Stimulated activated naive B cell treated with anti-CD40 and anti-IgM and Interleukin-4, amounts not matched to agents 10 μg/mL and 1 μg/mL and 100 μg/mL, for 72 hours (primary cell): ENCODE data around the gene YPEL3.
"Not testable (repeated sequence)": the region's sequence is repeated elsewhere in the genome, so short reads cannot be mapped to it uniquely, and the experiment has no call there.

Experiments used
- ATAC-seq, 2 donors: fragments of 150-1000 bp; cut with Tn5 transposase; replicated peaks; 2 replicates each; pipeline ENCODE4 v1.10.0; 2021; ENCODE audit warnings: moderate library complexity in 1 of 2
- DNase-seq: peaks from one replicate; pipeline ENCODE4 v3.0.0; 2021
- H3K27ac Mint-ChIP-seq: one replicate; pipeline ENCODE4 v1.8.0; 2022; ENCODE audit warnings: mild to moderate bottlenecking, mixed read lengths
- H3K27me3 Mint-ChIP-seq, 2 donors: one replicate each; pipeline ENCODE4 v1.8.0; 2022; ENCODE audit warnings: mixed read lengths in 2 of 2
- H3K36me3 Mint-ChIP-seq, 2 donors: one replicate each; pipeline ENCODE4 v1.8.0; 2022; ENCODE audit warnings: mixed read lengths in 2 of 2, mild to moderate bottlenecking in 1 of 2
- H3K4me1 Mint-ChIP-seq, 2 donors: one replicate each; pipeline ENCODE4 v1.8.0; 2022; ENCODE audit warnings: mixed read lengths in 2 of 2, mild to moderate bottlenecking in 1 of 2
- H3K4me3 Mint-ChIP-seq, 2 donors: one replicate each; pipeline ENCODE4 v1.8.0; 2022; ENCODE audit warnings: mild to moderate bottlenecking in 2 of 2, mixed read lengths in 2 of 2, moderate library complexity in 1 of 2
- H3K9me3 Mint-ChIP-seq, 2 donors: one replicate each; pipeline ENCODE4 v1.8.0; 2022; ENCODE audit warnings: mixed read lengths in 2 of 2, mild to moderate bottlenecking in 1 of 2

The YPEL3 gene

DNA sequence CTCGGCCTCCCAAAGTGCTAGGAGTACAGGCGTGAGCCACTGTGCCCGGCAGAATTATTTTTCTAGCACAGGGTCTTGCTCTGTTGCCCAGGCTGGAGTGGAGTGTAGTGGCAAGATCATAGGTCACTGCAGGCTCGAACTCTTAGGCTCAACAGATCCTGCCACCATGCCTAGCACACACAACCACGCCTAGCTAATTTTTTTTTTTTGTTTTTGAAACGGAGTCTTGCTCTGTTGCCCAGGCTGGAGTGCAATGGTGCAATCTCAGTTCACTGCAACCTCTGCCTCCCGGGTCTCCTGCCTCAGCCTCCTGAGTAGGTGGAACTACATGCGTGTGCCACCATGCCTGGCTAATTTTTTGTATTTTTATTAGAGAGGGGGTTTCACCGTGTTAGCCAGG is 29.7 kb upstream of the YPEL3 start:
- H3K36me3 Mint-ChIP-seq, H3K27me3 Mint-ChIP-seq, ATAC-seq, H3K9me3 Mint-ChIP-seq, H3K4me3 Mint-ChIP-seq, H3K27ac Mint-ChIP-seq, DNase-seq: not testable (repeated sequence)
- H3K4me1 Mint-ChIP-seq, result peaks cover 13 to 34% of the 10 kb centered on the region in 2 donors

DNA sequence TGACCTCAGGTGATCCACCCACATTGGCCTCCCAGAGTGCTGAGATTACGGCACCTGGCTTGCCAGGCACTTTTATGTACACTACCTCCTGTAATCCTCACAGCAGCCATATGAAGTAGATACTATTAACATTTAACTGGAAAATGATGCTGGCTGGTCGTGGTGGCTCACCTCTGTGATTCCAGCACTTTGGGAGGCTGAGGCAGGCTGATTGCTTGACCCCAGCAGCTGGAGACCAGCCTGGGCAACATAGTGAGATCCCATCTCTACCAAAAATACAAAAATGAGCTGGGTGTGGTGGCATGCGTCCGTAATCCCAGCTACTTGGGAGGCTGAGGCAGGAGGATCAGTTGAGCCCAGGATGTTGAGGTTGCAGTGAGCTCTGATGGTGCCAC is 29.0 kb upstream of the YPEL3 start:
- no peak for DNase-seq
- Mint-ChIP-seq H3K27me3 (no peaks in the 10 kb centered on the region), H3K27ac (no peak overlapping the region), H3K4me1 (peaks cover 15 to 41% of the 10 kb centered on the region in 2 donors), H3K4me3 (no peak overlapping the region), H3K9me3 (no peaks in the 10 kb centered on the region), H3K36me3 (peaks cover 7 to 8% of the 10 kb centered on the region in 2 donors)
- ATAC-seq, result no peak

DNA sequence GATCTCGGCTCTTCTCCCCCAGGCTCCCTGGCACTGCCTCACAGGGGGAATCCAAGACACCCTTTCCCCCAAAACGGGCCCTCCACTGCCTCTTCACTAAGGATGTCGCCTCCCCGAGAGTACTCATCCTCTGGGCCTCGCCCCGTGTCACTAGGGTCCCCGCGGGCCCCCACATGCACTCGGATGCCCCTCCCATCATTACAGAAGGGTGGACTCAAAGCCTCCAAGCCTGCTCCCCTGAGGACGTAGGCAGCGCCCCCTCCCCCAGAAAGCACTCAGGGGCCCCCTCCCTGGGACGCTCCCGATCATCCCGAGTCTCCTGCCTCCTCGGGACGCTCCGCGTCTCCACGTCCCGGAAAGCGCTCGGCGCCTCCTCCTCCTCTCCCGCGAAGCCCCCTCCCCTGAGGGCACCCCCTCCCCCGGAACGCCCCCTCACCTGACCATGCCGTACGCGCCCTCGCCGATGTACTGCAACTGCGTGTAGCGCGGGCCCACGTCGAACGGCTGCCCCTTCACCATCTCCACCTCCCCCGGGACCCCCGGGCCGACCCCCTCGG is 26.7 kb upstream of the YPEL3 start:
- DNase-seq, result no peak
- Mint-ChIP-seq H3K36me3 (peaks cover 13 to 17% of the 10 kb centered on the region in 2 donors), H3K4me1 (peaks cover 15 to 43% of the 10 kb centered on the region in 2 donors), H3K9me3 (no peaks in the 10 kb centered on the region), H3K4me3 (peak overlapping the region; percentile 87 to 92), H3K27ac (peak overlapping the region; percentile 96), H3K27me3 (no peaks in the 10 kb centered on the region)
- ATAC-seq, result peak; percentile 24 to 28

DNA sequence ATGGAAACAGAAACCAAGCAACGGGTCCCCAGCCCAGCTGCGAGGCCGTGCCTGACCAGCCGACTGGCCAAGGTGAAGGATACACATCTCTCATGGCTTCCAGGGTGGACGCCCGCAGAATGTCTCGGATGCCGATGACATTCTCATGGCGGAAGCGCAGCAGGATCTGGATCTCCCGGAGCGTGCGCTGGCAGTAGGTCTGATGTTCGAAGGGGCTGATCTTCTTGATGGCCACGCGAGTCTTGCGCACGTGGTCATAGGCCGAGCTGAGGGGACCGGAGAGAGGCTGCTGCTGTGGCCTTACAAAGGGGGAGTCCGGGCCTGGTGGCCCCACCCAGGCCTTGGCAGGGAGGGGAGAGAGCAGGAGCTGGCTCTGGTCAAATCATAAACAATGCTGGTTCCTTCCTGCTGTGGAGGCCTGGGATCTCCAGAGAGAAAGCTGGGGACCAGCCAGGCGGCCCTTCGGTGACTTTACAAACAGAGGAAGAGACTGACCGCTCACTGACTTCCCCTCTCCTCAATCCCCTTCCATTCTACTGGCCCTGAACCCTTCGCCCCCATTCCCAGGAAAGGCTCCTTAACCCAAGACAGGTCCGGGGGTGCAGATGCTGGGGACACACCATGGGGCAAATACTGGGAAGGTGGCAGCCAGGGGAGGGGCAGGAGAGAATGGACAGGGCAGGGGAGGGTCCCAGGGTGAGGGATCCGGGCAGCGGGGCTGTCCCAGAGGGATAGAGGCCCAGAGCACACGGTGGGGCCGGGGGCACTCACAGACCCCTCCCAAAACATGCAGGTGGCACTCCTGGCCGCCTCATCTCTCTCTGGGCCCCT is 25.9 kb upstream of the YPEL3 start:
- H3K9me3 Mint-ChIP-seq, result no peaks in the 10 kb centered on the region
- ATAC-seq, result no peak
- peaks cover 12 to 39% of the 10 kb centered on the region in 2 donors for H3K4me1 Mint-ChIP-seq
- peak overlapping the region; percentile 87 to 92 for H3K4me3 Mint-ChIP-seq
- no peak for DNase-seq
- H3K27ac Mint-ChIP-seq, result peak overlapping the region; percentile 96
- H3K36me3 Mint-ChIP-seq, result peaks cover 13 to 18% of the 10 kb centered on the region in 2 donors
- H3K27me3 Mint-ChIP-seq, result no peaks in the 10 kb centered on the region

DNA sequence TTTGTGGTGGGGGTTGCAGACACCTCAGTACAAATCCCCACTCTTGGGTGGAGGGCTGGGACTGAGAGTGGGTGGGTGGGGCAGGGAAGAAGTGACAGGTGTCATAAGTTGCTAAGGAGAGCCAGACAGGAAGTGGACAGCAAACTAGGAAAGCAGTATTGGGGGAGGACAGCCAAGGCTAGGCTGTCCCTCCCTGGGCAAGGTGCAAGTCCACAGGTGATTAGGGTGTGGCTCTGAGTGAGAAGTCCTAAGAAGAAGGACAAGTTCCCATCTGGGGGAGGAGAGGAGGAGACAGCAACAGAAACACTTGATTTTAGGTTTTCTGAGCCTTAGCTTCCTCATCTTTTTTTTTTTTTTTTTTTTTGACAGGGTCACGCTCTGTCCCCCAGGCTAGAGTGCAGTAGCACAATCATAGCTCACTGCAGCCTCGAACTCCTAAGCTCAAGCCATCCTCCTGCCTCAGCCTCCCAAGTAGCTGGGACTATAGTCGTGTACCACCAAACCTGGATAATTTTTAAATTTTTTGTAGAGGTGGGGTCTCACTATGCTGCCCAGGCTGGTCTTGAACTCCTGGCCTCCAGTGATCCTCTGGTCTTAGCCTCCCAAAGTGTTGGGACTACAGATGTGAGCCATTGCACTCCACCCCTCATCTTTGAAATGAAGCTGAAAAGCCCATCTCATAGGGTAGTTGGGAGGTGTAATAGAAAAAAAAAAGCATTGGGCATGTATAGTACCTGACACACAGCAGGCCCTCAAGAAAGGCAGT is 24.5 kb upstream of the YPEL3 start:
- Mint-ChIP-seq H3K4me3 (no peak overlapping the region), H3K27ac (peak overlapping the region; percentile 71), H3K27me3 (no peaks in the 10 kb centered on the region), H3K4me1 (peaks cover 10 to 31% of the 10 kb centered on the region in 2 donors), H3K9me3 (no peaks in the 10 kb centered on the region), H3K36me3 (peaks cover 13 to 17% of the 10 kb centered on the region in 2 donors)
- ATAC-seq (no peak), DNase-seq (no peak)

DNA sequence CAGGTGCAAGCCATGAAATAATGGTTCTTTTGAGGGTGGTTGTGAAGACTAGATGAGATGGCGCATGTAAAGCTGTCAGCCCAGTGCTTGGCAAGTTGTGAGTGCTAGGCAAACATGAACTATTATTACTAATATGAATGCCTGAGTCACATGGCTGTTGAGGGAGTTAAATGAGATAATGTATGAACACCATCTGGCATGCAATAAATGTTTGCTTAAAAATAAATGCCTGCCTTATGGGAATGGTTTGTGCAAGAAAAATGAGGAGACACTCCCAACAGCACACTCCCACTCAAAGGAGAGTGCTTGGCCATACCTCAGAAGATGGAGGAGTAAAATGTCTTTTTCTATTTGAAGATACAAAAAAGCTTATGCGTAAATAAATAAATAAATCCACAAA is 23.4 kb upstream of the YPEL3 start:
- H3K4me3 Mint-ChIP-seq, result no peak overlapping the region
- no peaks in the 10 kb centered on the region for H3K27me3 Mint-ChIP-seq
- H3K9me3 Mint-ChIP-seq, result no peaks in the 10 kb centered on the region
- DNase-seq (no peak), ATAC-seq (no peak)
- H3K36me3 Mint-ChIP-seq, result peaks cover 16 to 24% of the 10 kb centered on the region in 2 donors
- peaks cover 11 to 31% of the 10 kb centered on the region in 2 donors for H3K4me1 Mint-ChIP-seq
- H3K27ac Mint-ChIP-seq, result no peak overlapping the region

DNA sequence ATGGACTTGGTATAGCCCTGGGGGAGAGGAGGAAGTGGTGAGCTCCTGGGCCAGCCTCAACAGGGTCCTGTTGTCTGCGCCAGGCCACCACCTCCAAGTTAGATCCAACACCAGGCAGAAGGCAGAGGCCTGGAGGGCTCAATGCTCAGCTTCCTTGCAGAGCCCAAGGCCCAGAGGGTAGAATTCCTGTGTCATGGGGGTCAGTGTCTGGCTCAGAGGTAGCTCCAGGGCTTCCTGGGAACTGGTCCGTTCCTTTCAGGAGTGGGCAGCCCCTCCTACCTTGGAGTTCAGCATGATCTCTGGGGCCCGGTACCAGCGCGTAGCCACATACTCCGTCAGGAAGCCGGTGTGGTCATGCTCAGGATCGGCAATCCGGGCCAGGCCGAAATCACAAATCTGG is 21.8 kb upstream of the YPEL3 start:
- Mint-ChIP-seq H3K4me3 (no peak overlapping the region), H3K27ac (peak overlapping the region; percentile 25), H3K27me3 (no peaks in the 10 kb centered on the region), H3K36me3 (peaks cover 23 to 35% of the 10 kb centered on the region in 2 donors), H3K9me3 (no peaks in the 10 kb centered on the region), H3K4me1 (peaks cover 14 to 31% of the 10 kb centered on the region in 2 donors)
- DNase-seq (no peak), ATAC-seq (no peak)

DNA sequence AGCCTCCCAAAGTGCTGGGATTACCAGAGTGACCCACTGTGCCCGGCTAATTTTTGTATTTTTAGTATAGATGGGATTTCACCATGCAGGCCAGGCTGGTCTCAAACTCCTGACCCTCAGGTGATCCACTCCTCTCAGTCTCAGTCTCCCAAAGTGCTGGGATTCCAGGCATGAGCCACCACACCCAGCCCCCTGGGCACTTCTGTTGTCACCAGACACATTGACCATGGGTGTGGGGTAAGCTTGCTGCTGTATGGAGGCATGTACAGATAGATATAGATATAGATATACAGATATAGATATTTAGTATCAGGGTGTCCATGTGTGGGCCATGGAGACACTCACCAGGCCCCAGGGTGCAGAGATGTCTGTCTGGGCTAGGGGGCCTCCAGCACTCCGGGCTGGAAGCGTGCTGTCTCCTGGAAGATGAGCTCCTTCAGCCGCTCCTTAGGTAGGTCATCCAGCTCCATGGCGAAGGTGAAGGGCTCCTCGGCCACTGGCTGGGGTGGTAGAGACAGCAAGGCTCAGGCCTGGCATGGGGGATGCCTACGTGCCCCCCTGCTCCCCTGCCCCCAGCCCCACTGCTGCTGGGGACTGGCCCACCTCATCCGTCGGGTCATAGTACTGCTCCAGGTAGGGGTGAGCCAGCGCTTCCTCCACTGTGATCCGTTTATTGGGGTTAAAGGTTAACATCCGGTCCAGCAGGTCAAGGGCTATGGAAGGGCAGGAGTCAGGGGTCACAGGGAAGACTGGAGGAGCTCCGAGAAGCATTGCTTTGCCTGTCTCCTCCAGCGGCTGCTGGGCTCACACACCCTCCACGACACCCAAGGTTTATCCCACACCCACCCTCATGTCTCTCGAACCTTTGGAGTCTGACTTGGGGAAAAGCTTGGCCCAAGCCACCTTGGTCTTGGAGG is 20.5 kb upstream of the YPEL3 start:
- Mint-ChIP-seq H3K4me1 (peaks cover 6 to 18% of the 10 kb centered on the region in 2 donors), H3K4me3 (no peak overlapping the region), H3K36me3 (peaks cover 26 to 40% of the 10 kb centered on the region in 2 donors), H3K9me3 (no peaks in the 10 kb centered on the region), H3K27me3 (no peaks in the 10 kb centered on the region), H3K27ac (no peak overlapping the region)
- no peak for DNase-seq
- ATAC-seq, result no peak

DNA sequence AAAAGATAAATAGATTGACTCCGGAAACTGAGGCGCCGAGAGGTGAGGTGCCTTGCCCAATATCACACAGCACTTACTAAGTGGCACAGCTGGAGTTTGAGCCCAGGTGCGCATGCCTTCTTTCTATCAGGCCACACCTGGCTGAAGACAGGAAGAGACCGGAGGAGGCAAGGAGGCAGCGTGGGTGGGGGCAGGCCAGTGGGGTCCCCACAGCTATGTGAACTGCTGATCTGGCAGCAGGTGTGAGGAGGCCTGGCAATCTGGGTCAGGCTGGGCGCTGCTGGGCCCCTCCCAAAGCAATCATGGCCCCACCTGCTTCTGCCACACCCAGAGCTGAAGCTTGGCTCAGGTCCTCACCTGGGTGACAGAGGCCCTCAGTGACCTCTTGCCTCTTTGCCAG is 19.2 kb upstream of the YPEL3 start:
- no peak for DNase-seq
- no peak overlapping the region for H3K4me3 Mint-ChIP-seq

DNA sequence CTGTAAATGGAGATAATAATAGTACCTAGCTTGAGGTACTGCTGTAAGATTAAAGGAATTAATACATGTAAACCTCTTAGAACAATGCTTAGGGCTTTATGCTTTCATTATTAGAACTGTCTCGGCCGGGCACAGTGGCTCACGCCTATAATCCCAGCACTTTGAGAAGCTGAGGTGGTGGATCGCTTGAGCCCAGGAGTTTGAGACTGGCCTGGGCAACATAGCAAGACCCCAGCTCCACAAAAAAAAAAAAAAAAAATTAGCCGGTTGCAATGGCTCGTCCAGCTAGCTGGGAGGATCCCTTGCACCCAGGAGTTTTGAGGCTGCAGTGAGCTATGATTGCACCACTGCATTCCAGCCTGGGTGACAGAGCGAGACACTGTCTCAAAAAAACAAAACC is 18.8 kb upstream of the YPEL3 start:
- peaks cover 30 to 43% of the 10 kb centered on the region in 2 donors for H3K36me3 Mint-ChIP-seq
- not testable (repeated sequence) for DNase-seq, ATAC-seq, H3K27me3 Mint-ChIP-seq, H3K27ac Mint-ChIP-seq, H3K9me3 Mint-ChIP-seq, H3K4me3 Mint-ChIP-seq, H3K4me1 Mint-ChIP-seq

More for the DNA sequence above, 19.2 kb upstream of the YPEL3 start:
- H3K36me3 Mint-ChIP-seq, result peaks cover 30 to 46% of the 10 kb centered on the region in 2 donors
- no peaks in the 10 kb centered on the region for H3K27me3 Mint-ChIP-seq
- peaks cover 4 to 11% of the 10 kb centered on the region in 2 donors for H3K4me1 Mint-ChIP-seq
- ATAC-seq, result peak in 1 of 2 donors; percentile 34
- H3K9me3 Mint-ChIP-seq, result no peaks in the 10 kb centered on the region
- peak overlapping the region; percentile 47 for H3K27ac Mint-ChIP-seq

DNA sequence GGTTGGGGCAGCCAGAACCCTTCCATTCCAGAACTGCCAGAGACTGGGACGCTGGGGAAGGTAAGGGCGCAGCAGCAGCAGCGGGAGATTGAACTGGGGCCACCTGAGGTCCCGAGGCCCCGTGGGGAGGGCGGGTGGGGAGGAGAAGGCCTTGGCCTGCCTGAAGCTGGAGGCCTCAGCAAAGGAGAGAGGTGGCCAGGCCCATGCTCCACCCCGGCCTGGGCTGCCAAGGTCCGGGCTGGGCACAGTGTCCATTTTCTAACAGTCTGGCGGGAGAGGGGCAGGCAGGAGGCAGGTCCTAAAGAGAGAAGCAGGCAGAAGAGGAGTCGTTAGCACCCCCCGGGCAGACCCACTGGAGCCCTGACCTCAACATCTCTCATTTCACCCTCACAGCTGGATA is 18.4 kb upstream of the YPEL3 start:
- no peaks in the 10 kb centered on the region for H3K27me3 Mint-ChIP-seq
- no peak overlapping the region for H3K27ac Mint-ChIP-seq
- H3K9me3 Mint-ChIP-seq, result no peaks in the 10 kb centered on the region
- ATAC-seq, result no peak
- peaks cover 29 to 42% of the 10 kb centered on the region in 2 donors for H3K36me3 Mint-ChIP-seq
- H3K4me3 Mint-ChIP-seq, result no peak overlapping the region
- H3K4me1 Mint-ChIP-seq, result peaks cover 4 to 6% of the 10 kb centered on the region in 2 donors
- no peak for DNase-seq

DNA sequence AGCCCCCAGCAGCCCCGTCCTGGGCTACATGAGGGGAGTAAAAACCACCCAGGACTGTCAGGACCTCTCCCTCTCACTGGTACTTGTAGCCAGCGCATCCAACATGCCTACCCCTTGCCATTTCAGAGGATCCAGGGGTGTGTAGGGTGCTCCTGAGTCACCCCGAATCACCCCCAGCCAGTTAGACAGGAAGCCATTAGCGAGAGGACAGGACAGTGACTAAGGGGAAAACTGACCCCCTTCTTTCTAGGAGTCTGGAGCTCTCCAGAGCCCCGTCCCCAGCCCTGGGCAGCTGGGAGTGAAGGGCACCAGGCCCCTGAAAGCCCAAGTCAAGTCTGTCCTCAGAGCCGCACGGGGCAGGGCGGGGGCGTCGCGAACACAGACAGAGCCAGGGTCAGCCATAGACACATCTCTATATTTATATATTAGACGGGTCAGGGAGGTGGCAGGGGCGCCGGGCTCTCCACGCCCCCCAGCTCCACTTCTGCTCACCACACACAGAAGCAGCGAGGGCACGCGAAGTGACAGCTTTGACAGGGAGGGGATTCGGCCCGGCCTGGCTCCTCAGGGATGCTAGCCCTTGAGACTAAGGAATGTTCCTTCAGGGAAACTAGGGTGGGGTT is 17.8 kb upstream of the YPEL3 start:
- H3K36me3 Mint-ChIP-seq, result peaks cover 27 to 38% of the 10 kb centered on the region in 2 donors
- DNase-seq (no peak), ATAC-seq (no peak)
- peaks cover 4 to 6% of the 10 kb centered on the region in 2 donors for H3K4me1 Mint-ChIP-seq
- H3K27me3 Mint-ChIP-seq, result no peaks in the 10 kb centered on the region
- no peaks in the 10 kb centered on the region for H3K9me3 Mint-ChIP-seq
- H3K27ac Mint-ChIP-seq, result no peak overlapping the region
- no peak overlapping the region for H3K4me3 Mint-ChIP-seq

DNA sequence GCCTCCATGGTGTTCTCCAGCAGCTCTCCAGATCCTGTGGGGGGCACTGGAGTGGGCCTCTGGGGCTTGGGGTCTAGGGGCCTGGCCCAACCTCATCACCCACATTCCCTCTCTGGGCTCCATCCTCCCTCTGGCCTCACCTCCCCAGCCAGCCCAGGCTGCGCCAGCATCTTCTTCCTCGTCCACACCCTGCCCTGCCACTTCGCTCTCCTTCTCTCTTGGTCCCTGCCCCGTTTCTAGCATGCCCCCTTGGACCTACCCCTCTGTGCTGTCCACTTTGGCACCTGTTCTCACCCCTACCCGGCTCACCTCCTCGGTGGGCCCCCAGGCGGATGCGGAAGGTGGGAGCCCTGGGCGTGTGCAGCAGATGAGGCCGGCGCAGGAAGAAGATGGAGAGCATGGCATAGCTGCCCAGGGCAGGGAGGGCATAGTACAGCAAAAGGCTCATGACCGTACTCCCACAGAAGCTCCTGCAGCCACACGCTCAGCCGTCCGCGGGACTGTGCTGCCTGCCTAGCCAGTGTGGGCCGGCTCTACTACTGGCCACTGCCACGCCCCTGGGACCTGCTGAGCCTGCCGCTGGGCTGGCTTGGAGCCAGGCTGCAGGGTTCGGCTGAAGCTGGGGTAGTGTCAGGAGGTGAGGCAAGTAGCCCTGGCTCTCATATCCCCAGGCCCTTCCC is 17.2 kb upstream of the YPEL3 start, which contains the start of gene GDPD3:
GDPD3 (minus strand) TSS at position 507 of the 680 bp plus-strand sequence; CDS start at position 448, 59 bp downstream.
- no peak for ATAC-seq

More for the DNA sequence above, 17.2 kb upstream of the YPEL3 start, which contains the start of gene GDPD3:
- Mint-ChIP-seq H3K27ac (peak within 1 kb of the TSS; percentile 1), H3K4me1 (peaks cover 4 to 6% of the 10 kb centered on the region in 2 donors), H3K4me3 (no peak within 1 kb of the TSS), H3K27me3 (no peaks in the 10 kb centered on the region), H3K36me3 (peaks cover 26 to 38% of the 10 kb centered on the region in 2 donors), H3K9me3 (no peaks in the 10 kb centered on the region)
- DNase-seq, result no peak
